HG03457 (cell line): ENCODE measurements around the gene RIMS1.

Experiments used
- ATAC-seq: cut with Tn5 transposase; IDR thresholded peaks from one replicate; pipeline ENCODE4 v1.9.1; 2021; ENCODE audit warnings: moderate number of reproducible peaks; ENCODE audit not compliant: unreplicated experiment

Gene RIMS1

GRCh38 chr6:72238021-72238420, 351.7 kb downstream of the RIMS1 start:
- no peak for ATAC-seq

GRCh38 chr6:72238900-72239299, 352.6 kb downstream of the RIMS1 start:
- no peak for ATAC-seq

GRCh38 chr6:72245565-72245964, 359.2 kb downstream of the RIMS1 start:
- ATAC-seq: no peak

- ATAC-seq: no peak
Observed at GRCh38 chr6:72246926-72247325, 360.6 kb downstream of the RIMS1 start.

- no peak for ATAC-seq
Observed at GRCh38 chr6:72248621-72249020, 362.3 kb downstream of the RIMS1 start.

GRCh38 chr6:72250664-72251063, 364.3 kb downstream of the RIMS1 start:
- ATAC-seq: no peak

- ATAC-seq: no peak
Observed at GRCh38 chr6:72260489-72260888, 374.1 kb downstream of the RIMS1 start.

GRCh38 chr6:72261554-72261953, 375.2 kb downstream of the RIMS1 start:
- ATAC-seq: no peak

GRCh38 chr6:72262254-72262653, 375.9 kb downstream of the RIMS1 start:
- ATAC-seq: no peak

GRCh38 chr6:72267470-72267869, 381.1 kb downstream of the RIMS1 start:
- no peak for ATAC-seq

- ATAC-seq: no peak
Observed at GRCh38 chr6:72271531-72271930, 385.2 kb downstream of the RIMS1 start.

- no peak for ATAC-seq
Observed at GRCh38 chr6:72272958-72273357, 386.6 kb downstream of the RIMS1 start.

- no peak for ATAC-seq
Observed at GRCh38 chr6:72275888-72276287, 389.5 kb downstream of the RIMS1 start.

- ATAC-seq: no peak
Observed at GRCh38 chr6:72282201-72282600, 395.9 kb downstream of the RIMS1 start.

- no peak for ATAC-seq
Observed at GRCh38 chr6:72283571-72283970, 397.2 kb downstream of the RIMS1 start.

GRCh38 chr6:72286911-72287311, 400.6 kb downstream of the RIMS1 start:
- no peak for ATAC-seq

- no peak for ATAC-seq
Observed at GRCh38 chr6:72287801-72288200, 401.5 kb downstream of the RIMS1 start.

GRCh38 chr6:72288592-72288991, 402.2 kb downstream of the RIMS1 start:
- ATAC-seq: no peak

- no peak for ATAC-seq
Observed at GRCh38 chr6:72290620-72291019, 404.3 kb downstream of the RIMS1 start.

GRCh38 chr6:72296375-72296774, 410.0 kb downstream of the RIMS1 start:
- no peak for ATAC-seq

- ATAC-seq: no peak
Observed at GRCh38 chr6:72305971-72306370, 419.6 kb downstream of the RIMS1 start.

- ATAC-seq: no peak
Observed at GRCh38 chr6:72316675-72317380, 430.5 kb downstream of the RIMS1 start.

- ATAC-seq: no peak
Observed at GRCh38 chr6:72321788-72322187, 435.4 kb downstream of the RIMS1 start.
